Daoy (cell line): ENCODE measurements around the gene DPM1. TPM values are rescaled to one million over a fixed set of nuclear protein-coding genes. Genes with fewer than 3 reads are reported as not detected.

Experiments
- DNase-seq: peaks from one replicate; pipeline ENCODE4 v3.0.0-alpha.2; 2015; ENCODE audit warnings: low read depth
- total RNA-seq: library from RNA; depleted of rRNA; stranded (reverse); fragments of >200 nt; shearing (Covaris generic); gene quantifications from 2 replicates; pipeline ENCODE4 v1.2.3, GENCODE V29; 2014; rRNA removed

Gene DPM1
- total RNA-seq: 133 and 153 TPM in 2 replicates

DNA sequence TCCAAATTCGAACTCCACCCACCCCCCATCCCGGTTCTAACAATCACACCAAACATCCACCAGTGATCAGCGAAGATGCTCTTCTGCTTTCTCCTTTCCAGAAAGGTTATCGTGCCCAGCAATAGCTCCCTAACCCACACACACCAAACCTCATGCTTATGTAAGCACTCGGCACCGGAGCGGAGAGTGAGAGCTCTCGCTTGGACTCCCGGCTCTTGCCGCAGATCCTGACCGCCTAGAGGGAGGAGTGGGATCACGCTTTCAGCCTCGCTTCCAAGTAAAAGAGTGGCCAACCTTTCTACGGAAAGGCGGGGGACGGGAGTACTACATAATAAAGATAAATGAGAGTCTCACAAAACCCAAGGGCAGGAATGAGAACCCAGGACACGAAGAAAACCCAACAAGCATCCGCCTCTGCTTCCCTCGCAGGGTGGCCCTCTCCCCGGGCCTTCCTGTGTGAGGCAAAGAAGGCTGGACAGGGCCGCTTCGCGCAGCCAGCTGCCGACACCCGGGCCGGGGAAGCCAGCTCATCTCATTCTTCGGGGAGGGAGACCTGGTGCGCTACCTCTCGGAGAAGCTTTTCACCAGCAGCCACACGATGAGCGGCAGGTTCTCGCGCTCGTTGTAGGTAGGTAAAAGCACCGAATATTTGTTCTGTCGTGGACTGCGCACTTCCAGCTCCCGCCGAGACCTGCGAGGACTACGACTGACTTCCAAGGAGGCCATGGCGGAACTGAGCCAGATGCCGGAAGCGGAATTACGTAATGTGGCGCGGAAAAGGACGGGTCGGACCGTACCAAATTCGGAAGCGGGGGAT is at the start of gene DPM1:
Gene DPM1 (minus strand): TSS at position 735 of the 817 bp plus-strand sequence. CDS start 9 bp downstream, at position 726.
- DNase-seq: peak; percentile 87

- DNase-seq: no peak
Observed at GRCh38 chr20:51005214-51005613, 46.9 kb upstream of the DPM1 start.

- no peak for DNase-seq
Observed at GRCh38 chr20:51004781-51005180, 46.4 kb upstream of the DPM1 start.

DNA sequence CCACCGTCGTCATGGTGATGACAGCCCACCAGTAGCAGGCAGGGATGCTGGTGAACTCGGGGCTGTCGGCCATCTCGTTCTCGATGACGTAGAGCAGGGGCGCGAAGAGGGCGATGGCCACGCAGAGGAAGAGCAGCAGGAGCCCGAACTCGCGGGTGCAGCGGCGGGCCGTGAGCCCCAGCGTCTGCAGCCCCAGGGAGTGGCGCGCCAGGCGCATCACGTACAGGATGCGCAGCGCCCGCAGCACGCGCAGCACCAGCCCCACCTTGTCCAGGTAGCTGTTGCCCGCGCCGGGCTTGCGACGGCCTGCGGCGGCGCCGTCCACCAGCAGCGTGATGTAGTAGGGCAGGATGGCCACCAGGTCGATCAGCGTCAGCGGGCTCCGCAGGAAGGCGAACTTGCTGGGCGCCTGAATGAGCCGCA is 46.0 kb upstream of the DPM1 start:
- no peak for DNase-seq

DNA sequence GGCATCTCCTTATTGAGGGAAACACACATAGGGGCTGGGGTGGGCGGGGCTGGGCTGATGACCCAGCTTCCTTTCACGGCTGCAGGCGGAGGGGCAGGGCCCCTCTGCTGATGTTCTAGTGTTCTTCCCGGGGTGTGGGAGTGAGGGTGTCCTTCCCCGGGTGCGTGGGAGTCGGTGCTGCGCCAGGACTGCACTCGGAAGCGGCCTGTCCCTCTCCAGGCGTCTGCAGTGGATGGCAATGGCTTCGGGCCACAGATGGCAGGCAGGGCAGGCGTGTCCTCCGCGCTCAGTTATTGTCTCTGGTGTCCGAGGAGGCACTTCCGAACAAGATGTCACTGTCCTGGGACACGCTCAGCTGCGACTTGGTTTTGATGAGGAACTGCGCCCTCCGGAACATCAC is 45.4 kb upstream of the DPM1 start:
- DNase-seq: no peak

GRCh38 chr20:51002633-51003032 is 44.3 kb upstream of the DPM1 start:
- no peak for DNase-seq

DNA sequence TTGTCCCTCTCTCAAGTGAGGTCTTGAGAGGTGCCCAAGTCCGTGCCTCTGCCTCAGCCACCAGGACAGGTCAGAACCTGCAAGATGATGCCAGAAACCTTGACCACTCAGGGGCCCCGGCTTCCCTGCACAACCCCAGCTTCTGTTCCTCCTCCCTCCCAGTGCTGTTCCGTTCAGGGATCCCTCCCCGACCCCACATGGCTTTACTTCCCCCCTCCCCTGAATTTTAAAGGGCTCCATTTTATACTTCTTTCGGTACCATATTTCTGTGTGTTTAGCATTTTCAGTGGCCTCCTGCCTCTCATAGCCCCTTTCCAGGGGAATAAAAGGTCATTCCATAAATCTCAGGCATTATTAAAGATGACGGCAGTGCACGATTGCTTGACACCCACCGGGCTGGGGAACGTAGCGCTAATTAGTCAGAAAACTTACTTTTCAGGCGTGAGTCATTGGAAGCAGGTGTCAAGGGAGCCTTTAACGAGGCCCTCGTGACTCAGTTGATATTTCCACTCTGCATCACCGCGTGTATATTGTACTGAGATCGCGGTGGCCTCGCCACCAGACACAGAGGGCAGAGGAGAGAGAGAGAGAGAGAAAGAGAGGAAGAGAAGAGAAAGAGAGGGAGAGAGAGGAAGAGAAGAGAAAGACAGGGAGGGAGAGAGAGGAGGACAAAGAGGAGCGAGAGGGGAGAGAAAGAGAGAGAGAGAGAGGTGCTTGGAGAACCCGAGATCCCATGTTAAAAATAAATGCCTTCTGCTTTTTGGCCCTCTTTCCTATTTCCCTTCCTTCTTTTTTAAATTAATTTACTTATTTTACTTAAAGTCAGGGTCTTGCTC is 43.3 kb upstream of the DPM1 start:
- DNase-seq: no peak

- DNase-seq: no peak
Observed at GRCh38 chr20:50999355-50999754, 41.0 kb upstream of the DPM1 start.

DNA sequence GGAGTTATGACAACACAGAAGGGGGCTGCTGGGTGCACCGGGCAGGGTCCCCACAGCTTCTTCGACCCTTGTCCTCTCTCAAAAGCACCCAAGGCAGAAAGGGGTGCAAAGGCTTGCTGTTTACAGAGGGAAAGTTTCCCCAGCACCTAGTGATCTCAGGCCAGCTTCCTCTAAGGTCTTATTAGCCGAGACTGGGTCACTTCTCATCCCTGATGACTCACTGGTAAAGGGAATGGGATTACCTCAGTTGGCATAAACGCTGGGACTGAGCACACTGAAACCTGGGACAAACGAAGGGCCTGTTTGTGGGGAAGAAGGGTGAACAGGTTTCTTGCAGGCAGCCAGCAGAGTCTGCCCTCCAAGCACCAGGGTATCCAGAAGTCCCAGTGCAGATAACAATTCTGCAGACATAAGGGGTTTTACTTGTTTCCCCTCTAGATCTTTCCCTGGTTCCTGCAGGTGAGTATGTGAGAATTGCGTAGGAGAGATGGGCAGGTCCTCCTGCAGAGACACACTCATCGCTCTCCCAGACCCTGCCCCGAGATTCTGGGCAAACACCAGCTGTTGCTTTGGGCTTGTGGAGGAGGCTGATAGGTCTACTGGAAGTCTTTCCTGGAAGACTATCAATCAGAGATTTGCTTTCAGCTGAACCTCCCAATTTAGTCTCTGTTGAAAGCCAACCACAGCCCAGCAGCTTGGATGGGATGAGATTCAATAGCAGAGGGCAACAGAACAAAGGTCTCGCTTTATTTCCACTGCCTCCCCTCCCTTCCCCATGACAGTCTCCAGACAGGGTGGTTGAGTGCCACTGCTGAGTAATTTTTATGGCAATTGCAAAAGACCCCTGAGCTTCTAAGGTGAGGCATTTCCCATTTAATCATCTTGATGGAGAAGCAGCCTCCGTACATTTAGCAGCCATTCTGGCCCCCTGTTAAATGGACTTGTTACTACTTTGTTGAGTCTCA is 38.9 kb upstream of the DPM1 start:
- DNase-seq: peak; percentile 54

DNA sequence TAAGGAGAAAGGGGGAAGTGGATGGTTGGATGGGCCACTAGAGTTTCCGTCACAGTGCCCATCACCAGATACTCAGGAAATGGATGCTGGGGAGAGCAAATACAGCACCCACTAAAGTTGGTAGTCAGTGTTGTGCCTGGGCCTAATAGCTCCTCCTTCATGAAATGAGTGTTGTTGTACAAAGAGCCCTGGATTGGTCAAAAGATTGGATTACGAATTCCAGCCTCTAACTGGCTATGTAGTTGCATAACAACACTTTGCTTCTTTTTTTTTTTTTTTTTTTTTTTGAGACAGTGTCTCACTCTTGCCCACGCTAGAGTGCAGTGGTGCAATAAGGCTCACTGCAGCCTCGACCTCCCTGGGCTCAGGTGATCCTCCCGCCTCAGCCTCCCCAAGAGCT is 37.2 kb upstream of the DPM1 start:
- no peak for DNase-seq

- DNase-seq: no peak
Observed at GRCh38 chr20:50993876-50994275, 35.5 kb upstream of the DPM1 start.

- peak; percentile 69 for DNase-seq
Observed at GRCh38 chr20:50992733-50993457, 34.6 kb upstream of the DPM1 start.

GRCh38 chr20:50992336-50992732 is 34.0 kb upstream of the DPM1 start:
- no peak for DNase-seq

- no peak for DNase-seq
Observed at GRCh38 chr20:50991076-50991475, 32.7 kb upstream of the DPM1 start.

GRCh38 chr20:50987493-50988210 is 29.3 kb upstream of the DPM1 start:
- peak; percentile 86 for DNase-seq

GRCh38 chr20:50983321-50983720 is 25.0 kb upstream of the DPM1 start:
- DNase-seq: no peak

GRCh38 chr20:50982363-50982762 is 24.0 kb upstream of the DPM1 start:
- DNase-seq: peak; percentile 69

DNA sequence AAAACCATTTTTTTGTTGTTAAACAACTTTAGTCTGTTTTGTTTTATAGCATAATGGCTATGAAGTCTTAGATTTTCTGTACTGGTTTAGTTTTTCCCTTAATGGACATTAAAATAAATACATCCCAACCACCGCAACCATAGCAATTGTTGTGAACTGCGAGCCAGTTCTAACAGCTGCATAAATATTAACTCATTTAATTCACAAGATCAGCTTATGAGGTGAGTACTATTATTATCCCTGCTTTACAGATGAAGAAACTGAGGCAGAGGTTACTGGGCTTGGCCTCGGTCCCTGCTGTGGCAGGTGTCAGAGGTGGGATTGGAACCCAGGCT is 23.3 kb upstream of the DPM1 start:
- DNase-seq: no peak

- DNase-seq: peak; percentile 71
Observed at GRCh38 chr20:50980851-50981713, 22.8 kb upstream of the DPM1 start.
